ENCODE data around the gene TREH.

Gene TREH

DNA sequence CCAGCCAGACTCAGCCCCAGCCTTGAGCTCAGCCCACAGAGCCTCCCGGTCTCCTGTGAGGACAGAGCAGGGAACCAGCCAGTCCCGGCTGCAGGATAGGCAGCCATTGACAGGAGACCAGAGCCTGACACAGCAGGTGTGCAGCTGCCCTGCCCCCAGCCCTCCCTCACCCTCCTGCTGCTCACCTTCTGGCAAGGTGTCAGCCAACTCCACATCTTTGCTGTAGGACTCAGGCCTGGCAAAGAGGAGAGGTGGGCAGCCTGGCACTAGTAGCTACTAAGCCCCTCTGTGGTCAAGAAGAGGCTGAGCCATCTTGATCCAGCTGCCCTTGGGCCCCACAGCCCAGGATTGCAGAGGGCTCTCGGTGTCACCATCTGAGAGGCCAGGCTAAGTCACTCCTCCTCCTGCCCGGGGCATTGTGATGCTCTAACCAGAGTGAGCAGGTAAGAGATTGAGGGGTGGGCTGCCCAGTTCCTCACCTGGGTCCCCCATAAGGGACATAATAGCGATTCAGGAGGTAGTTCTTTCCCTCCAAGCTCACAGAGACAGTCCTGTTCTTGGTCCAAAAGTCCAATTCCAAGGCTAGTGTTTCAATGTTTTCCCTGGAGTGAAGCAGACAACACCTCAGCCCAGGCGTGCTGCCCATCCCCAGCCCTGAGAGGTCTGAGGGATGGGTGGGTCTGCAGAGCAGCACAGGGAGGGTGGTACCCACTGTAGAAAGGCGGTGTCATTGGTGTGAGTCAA is 18.6 kb downstream of the TREH start:
- DNase-seq (ENCODE audit: low read depth), result no peak
- TF ChIP-seq, protein P1, sequence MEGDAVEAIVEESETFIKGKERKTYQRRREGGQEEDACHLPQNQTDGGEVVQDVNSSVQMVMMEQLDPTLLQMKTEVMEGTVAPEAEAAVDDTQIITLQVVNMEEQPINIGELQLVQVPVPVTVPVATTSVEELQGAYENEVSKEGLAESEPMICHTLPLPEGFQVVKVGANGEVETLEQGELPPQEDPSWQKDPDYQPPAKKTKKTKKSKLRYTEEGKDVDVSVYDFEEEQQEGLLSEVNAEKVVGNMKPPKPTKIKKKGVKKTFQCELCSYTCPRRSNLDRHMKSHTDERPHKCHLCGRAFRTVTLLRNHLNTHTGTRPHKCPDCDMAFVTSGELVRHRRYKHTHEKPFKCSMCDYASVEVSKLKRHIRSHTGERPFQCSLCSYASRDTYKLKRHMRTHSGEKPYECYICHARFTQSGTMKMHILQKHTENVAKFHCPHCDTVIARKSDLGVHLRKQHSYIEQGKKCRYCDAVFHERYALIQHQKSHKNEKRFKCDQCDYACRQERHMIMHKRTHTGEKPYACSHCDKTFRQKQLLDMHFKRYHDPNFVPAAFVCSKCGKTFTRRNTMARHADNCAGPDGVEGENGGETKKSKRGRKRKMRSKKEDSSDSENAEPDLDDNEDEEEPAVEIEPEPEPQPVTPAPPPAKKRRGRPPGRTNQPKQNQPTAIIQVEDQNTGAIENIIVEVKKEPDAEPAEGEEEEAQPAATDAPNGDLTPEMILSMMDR (IDR thresholded peaks at IDR 0.05; ENCODE audit: insufficient read depth, low read depth, low read length, missing control alignments), result no peak
- no peak overlapping the region for H3K4me3 ChIP-seq (ENCODE audit: low read depth, low read length)

DNA sequence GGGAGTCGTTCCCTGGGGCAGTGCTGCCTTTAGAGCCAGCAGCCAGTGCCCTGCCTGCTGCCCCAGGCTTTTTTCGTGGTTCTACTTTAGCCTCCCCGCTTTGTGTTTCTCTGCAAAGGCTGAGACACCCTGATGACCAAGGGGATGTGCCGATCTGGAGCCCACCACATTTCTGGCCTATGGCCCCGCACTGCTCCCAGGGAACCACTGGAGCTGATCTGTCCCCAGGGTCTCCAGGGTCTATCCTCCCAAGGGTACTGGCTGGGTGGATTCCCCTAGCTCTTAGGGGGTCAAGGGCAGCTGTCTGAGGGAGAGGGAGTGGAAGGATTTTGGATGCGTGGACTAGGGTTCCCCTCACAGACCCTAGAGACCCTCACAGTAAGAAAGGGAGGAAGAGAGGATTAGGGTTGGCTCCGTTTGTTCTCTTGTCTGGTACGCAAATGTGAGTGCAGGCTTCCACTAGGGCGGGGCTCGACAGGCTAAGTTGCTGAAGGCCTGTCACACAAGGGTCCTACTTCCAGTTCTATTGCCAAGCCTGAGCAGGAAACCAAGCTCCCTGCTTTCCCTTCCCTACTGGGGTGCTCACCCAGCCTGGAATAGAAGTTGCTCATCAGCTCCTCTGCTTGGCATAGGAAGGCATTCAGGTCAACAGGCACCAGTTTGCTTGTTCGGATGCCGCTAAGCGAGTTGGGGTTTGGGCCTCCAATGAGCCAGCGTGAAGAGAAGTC is 19.3 kb downstream of the TREH start:
- H3K4me3 ChIP-seq (ENCODE audit: low read depth, low read length), result no peak overlapping the region
- no peak for DNase-seq (ENCODE audit: low read depth)

DNA sequence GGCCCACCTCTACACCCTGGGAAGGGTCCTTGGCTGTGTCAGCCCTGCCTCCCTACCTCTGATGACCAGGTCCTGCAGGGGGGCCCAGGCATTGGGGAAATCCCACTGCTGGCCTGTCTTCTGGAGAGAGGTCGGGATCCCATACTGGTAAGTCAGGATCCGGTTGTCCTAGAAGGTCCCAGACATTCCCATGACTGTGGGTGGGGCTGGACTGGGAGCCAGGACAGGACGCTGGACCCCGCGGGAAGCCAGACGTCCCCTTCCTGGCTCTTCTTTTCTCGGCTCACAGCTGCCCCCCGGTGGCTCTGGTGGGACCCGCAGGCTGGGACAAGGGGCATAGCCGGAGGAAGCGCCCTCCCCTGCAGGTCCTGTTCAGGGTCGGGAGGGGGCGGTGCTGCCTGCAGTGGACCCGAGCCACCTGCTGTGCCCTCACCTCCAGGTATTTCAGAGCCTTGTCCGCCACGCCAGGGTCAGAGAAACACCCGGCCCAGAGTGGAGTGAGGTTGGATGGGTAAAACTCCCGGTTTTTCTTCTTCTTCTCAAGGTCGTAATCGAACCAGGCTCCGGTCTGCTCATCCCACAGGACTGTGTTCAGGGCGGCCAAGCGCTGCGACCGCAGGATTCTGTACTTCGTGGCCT is 20.0 kb downstream of the TREH start:
- TF ChIP-seq, protein P1 (IDR thresholded peaks at IDR 0.05; ENCODE audit: insufficient read depth, low read depth, low read length, missing control alignments), result peak; percentile 96
- H3K4me3 ChIP-seq (ENCODE audit: low read depth, low read length), result no peak overlapping the region

More for the DNA sequence above, 19.3 kb downstream of the TREH start:
- TF ChIP-seq, protein P1 (IDR thresholded peaks at IDR 0.05; ENCODE audit: insufficient read depth, low read depth, low read length, missing control alignments), result no peak

DNA sequence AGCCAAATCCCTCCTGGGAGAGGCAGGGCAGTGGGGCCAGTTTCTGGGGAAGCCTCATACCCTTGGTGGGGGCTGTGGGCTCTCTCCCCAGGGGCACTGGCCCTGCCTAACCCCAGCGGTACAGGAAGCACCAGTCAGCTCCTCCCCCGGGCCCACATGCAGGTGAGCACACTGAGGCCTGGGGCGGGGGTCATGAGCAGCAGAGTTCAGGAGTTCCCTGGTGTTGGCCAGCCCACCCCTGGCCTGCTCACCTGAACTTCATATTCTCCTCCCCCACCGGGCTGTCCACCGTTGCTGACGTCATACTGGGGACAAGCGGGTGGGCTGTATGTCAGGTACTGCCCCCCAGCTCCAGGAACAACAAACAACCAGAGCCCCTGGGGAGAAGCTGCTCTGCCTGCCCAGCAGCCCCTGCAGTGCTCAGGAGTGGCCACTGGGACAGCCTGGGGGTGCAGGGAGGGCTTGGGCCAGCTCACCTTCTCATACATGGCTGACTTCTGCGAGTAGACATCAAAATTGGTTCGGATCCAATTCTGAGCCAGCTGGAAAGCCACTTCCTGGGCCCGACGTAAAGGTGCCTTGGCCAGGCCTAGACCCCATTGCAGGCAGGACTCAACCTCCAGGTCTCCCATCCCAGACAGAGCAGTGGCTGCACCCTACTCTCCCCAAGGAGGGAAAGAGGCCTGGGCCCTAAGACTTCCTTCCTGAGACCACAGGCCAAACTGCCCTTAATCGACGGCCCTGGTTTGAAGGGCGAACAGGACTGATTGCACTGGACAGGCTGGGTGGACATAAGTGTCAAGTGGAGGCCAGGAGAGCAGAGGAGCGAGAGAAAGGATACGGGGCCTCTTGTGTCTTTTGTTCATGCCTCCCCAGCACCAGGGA is 20.8 kb downstream of the TREH start:
- no peak for DNase-seq (ENCODE audit: low read depth)
- TF ChIP-seq, protein P1 (IDR thresholded peaks at IDR 0.05; ENCODE audit: insufficient read depth, low read depth, low read length, missing control alignments), result no peak
- no peak overlapping the region for H3K4me3 ChIP-seq (ENCODE audit: low read depth, low read length)

More for the DNA sequence above, 20.0 kb downstream of the TREH start:
- DNase-seq (ENCODE audit: low read depth), result peak; percentile 85

DNA sequence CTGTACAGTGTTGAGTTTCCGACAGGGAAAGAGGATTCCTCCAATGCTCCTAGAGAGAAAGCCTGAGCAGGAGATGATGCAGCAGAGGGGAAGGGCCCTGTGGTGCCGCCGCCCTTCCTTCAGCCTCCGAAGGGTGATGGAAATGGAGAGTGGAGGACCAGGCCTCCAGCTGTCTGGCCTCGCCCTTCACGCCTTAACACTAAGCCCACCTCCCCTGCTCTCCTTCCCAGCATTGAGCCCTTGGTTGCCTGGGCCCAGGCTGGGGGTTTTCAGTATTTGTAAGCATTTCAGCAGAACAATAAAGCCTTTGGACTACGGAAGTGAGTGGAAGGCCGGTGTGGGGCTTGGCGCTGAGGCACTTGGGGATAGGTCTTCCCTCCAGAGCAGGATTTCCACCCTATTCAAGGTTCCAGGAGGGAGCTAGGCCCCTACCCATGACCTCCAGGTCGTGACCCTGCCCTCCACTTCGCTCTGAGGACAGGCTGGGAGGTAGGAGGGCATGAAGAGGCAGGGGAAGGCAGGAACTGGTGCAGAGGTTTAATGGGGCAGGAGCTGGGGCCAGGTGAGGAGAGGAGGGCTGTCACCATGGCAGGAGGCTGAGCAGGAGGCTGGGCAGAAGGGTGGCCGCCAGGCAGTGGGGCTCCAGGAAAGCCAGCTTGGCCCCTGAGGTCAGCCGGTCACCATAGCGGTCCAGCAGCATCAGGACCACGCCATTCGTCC is 21.6 kb downstream of the TREH start:
- DNase-seq (ENCODE audit: low read depth), result no peak
- no peak overlapping the region for H3K4me3 ChIP-seq (ENCODE audit: low read depth, low read length)
- TF ChIP-seq, protein P1 (IDR thresholded peaks at IDR 0.05; ENCODE audit: insufficient read depth, low read depth, low read length, missing control alignments), result no peak

DNA sequence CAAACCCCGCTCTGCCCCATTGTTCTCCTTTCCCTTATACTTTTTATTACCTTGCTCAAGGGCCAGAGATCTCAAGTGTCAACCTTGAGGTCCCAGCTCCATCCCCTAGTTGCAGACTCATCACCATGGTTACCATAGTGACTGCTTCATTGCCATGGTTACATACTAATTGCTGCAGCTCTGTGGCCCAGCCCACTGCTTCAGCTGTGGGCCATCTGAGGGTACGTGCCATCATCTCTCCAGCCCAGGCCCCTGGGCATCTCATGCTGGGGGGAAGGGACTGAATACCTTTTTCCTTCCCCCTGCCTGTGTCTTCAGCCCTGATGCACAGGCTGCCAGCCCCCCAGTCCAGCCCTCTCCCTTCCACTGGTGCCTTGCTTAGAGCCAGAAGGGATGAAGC is 22.2 kb downstream of the TREH start:
- DNase-seq (ENCODE audit: low read depth), result peak; percentile 17
- no peak overlapping the region for H3K4me3 ChIP-seq (ENCODE audit: low read depth, low read length)
- TF ChIP-seq, protein P1 (IDR thresholded peaks at IDR 0.05; ENCODE audit: insufficient read depth, low read depth, low read length, missing control alignments), result no peak
